GM12865 (cell line): ENCODE measurements around the gene TEF.

Experiments used
- DNase-seq: peaks from one replicate; pipeline ENCODE4 v3.0.0; 2010; ENCODE audit warnings: low read depth
- H3K4me3 ChIP-seq: 2 replicates; pipeline ENCODE4 v1.5.1; 2011; ENCODE audit warnings: mild to moderate bottlenecking, low read depth, low read length, control low read depth
- TF ChIP-seq, protein P1 (sequence below): IDR thresholded peaks from 2 replicates; pipeline ENCODE4 v1.5.1; 2011; ENCODE audit warnings: low read length, control low read depth, low read depth, inconsistent platforms; ENCODE audit not compliant: insufficient read depth; ENCODE audit errors: missing control alignments

TEF gene

DNA sequence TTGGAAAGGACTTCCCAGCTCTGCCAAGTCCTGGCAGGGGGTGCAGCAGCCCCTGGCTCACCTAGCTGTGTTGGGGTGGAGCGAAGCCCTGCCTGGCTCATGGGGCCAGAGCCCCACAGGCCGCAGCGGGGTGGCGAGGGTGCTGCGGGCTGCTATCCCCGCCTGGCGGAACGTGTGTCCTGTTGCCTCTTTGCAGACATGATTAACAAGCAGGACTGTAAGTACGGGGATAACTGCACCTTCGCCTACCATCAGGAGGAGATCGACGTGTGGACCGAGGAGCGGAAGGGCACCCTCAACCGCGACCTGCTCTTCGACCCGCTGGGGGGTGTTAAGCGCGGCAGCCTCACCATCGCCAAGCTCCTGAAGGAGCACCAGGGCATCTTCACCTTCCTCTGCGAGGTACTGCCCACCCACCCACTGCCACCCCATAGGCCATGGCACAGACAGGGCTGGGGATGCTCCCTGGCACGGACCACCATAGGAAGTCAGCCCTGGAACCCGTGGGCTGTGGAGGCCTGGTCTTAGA, 35.9 kb upstream of the TEF start:
- DNase-seq, result no peak
- TF ChIP-seq, protein P1, sequence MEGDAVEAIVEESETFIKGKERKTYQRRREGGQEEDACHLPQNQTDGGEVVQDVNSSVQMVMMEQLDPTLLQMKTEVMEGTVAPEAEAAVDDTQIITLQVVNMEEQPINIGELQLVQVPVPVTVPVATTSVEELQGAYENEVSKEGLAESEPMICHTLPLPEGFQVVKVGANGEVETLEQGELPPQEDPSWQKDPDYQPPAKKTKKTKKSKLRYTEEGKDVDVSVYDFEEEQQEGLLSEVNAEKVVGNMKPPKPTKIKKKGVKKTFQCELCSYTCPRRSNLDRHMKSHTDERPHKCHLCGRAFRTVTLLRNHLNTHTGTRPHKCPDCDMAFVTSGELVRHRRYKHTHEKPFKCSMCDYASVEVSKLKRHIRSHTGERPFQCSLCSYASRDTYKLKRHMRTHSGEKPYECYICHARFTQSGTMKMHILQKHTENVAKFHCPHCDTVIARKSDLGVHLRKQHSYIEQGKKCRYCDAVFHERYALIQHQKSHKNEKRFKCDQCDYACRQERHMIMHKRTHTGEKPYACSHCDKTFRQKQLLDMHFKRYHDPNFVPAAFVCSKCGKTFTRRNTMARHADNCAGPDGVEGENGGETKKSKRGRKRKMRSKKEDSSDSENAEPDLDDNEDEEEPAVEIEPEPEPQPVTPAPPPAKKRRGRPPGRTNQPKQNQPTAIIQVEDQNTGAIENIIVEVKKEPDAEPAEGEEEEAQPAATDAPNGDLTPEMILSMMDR, result no peak
- no peak overlapping the region for H3K4me3 ChIP-seq

DNA sequence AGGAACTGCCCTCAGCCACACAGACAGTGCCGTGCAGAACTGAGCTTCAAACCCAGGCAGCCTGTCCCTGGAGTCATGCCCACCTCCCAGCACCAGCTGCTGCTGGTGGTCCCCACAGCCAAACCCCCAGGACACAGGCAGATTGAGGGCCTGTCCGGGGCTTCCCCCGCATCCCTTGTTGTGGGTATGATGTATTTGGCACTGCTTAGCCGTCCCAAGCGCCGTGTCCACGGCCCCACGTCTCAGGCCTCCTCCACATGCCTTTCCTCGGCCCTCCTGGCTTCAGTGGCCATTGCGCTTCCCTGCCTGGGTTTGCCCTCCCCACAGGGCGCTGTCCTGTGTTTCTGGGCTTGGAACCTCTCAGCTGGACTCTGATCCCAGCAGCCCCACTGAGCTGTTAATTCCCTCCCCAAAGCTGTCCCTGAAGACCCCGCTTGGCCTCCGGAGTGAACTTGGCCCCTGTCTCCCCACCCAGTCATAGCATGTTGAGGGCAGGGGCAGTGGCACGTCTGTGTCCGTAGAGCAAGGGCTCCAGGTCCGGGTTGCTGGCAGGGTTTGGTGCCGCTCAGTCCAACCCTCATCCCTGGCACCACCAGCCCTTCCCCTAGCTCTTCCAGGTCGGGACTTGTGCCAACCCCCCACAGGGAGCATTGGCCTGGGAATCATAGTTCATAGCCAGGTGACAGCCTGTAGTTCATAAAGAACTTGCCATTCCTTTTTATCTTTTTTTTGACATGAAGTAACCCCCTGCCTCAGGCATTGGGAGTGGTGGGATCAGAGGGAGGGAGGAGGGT, 34.5 kb upstream of the TEF start:
- DNase-seq, result no peak
- H3K4me3 ChIP-seq, result no peak overlapping the region
- TF ChIP-seq, protein P1, result no peak

DNA sequence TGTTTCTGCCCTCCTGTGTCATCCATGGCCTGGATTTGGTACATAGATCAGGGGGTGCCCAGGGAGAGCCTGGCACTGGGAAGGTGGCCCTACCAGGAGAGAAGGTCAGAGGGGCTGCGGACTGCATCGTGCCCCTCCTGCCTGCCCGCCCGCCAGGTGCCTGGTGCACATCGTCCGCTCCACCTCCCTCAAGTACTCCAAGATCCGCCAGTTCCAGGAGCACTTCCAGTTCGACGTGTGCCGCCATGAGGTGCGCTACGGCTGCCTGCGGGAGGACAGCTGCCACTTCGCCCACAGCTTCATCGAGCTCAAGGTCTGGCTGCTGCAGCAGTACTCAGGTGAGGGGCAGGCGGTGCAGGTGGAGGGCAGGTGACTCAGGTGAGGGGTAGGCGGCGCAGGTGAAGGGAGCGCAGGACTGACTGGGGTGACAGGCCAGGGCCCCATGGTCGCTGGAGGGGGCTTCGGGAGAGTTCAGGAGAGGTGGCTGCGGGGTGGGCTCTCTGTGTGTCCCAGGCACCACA, 32.7 kb upstream of the TEF start:
- TF ChIP-seq, protein P1, result no peak
- no peak for DNase-seq
- no peak overlapping the region for H3K4me3 ChIP-seq

DNA sequence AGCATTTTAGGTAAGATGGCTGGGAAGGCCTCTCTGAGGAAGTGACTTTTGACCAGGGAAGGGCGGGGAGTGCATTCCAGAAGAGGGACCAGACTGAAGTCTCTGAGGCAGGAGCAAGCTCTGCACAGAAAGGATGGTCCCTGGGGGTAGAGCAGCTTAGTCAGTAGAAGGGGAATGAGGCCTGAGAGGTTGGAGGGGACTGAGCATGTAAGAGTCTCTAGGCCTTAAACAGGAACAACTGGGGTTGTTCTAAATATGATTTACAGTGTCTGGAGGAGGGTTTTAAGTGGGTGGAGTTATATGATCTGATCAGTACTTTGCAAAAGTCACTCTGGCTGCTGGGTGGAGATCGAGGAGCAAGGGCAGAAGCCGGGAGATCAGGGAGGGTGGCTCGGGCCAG, 31.7 kb upstream of the TEF start:
- H3K4me3 ChIP-seq, result no peak overlapping the region
- TF ChIP-seq, protein P1, result no peak
- DNase-seq, result no peak

DNA sequence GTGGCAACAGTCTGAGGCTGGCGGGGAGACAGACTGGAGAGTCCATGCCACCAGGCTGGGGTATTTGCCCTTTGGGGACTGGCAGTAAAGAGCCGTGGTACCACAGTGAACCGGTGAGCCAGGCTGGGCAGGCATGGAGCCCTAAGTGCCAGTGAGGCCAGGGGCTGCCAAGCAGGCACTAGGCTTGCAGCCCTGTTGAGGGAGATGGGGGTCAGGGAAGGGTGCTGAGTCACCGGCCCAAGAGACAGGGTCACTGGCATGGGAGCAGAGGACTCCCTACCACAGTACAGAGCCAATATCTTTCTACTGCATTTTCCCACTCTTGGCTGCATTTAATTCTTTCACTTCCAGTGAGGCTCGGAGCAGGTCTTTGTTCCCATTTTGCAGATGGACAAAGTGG, 30.7 kb upstream of the TEF start:
- H3K4me3 ChIP-seq, result no peak overlapping the region
- TF ChIP-seq, protein P1, result no peak
- DNase-seq, result no peak

DNA sequence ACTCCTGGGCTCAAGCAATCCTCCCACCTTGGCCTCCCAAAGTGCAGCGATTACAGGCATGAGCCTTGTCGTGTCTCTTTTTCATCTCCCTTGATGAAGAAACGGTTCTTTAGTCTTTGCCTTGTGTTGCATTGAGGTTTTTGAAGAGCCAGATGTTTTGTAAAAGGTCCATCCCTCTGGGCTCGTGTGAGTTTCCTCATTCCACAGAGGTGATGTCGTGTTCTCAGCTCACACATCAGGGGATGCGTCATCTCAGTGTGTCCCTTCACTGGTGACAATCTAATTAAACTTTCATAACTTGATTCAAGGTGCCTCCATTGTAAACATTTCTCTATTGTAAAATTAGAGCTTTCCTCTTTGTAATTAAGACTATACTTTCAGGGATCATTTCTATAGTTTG, 29.7 kb upstream of the TEF start:
- TF ChIP-seq, protein P1, result no peak
- DNase-seq, result no peak
- H3K4me3 ChIP-seq, result no peak overlapping the region
